Measurements from ENCODE around the gene UACA.

DNA sequence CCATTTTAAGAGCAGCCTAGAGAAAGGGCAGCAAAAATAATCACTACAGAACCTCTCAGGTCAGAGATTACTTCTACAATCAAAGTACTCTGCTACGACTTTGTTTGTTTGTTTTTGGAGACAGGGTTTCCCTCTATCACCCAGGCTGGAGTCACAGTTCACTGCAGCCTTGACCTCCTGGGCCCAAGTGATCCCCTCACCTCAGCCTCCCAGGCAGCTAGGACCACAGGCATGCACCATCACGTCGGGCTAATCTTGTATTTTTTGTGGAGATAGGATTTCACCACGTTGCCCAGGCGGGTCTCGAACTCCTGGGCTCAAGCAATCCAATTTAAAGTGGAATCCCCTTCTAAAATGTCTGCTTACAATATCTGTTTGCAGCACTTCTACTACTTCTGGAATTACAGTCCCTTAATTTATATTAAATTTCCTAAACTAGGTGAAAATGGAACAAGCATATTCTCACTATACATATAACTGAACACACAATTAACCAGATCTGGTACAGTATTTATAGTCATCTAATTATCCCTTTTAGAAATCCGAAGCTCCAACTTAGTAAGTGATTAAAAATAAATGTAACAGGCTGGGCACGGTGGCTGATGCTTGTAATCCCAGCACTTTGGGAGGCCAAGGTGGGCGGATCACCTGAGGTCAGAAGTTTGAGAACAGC lies 4.4 kb downstream of the UACA start:
- TF ChIP-seq, protein P1, sequence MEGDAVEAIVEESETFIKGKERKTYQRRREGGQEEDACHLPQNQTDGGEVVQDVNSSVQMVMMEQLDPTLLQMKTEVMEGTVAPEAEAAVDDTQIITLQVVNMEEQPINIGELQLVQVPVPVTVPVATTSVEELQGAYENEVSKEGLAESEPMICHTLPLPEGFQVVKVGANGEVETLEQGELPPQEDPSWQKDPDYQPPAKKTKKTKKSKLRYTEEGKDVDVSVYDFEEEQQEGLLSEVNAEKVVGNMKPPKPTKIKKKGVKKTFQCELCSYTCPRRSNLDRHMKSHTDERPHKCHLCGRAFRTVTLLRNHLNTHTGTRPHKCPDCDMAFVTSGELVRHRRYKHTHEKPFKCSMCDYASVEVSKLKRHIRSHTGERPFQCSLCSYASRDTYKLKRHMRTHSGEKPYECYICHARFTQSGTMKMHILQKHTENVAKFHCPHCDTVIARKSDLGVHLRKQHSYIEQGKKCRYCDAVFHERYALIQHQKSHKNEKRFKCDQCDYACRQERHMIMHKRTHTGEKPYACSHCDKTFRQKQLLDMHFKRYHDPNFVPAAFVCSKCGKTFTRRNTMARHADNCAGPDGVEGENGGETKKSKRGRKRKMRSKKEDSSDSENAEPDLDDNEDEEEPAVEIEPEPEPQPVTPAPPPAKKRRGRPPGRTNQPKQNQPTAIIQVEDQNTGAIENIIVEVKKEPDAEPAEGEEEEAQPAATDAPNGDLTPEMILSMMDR (conservative IDR thresholded peaks at IDR 0.05; ENCODE audit: low read length), result no peak
- no peak for TF ChIP-seq EZH2phosphoT487 (IDR thresholded peaks at IDR 0.05; ENCODE audit: borderline replicate concordance)
